SK-N-SH treated with all-trans-retinoic acid at 6 μM for 48 hours (cell line): ENCODE results near the gene RAB30.

Experiments used
- ARNTL ChIP-seq: fragments of 450-650 bp; formaldehyde crosslinking; IDR thresholded peaks from 2 replicates; pipeline ENCODE4 v1.5.0; 2020; ENCODE audit warnings: low read depth, mild to moderate bottlenecking, moderate library complexity, borderline replicate concordance
- CREB5 ChIP-seq: fragments of 250-450 bp; sonication (Bioruptor Pico); IDR thresholded peaks from 2 replicates; pipeline ENCODE4 v1.5.1; 2020; ENCODE audit warnings: low read depth, mild to moderate bottlenecking, moderate library complexity
- ESRRG ChIP-seq: fragments of 250-450 bp; sonication (Bioruptor Pico); IDR thresholded peaks from 2 replicates; pipeline ENCODE4 v1.6.1; 2021; ENCODE audit warnings: mild to moderate bottlenecking
- ISL1 ChIP-seq: fragments of 250-450 bp; sonication (Bioruptor Pico); IDR thresholded peaks from 2 replicates; pipeline ENCODE4 v2.1.2; 2022; ENCODE audit warnings: mild to moderate bottlenecking, moderate library complexity
- OSR1 ChIP-seq: fragments of 250-450 bp; sonication (Bioruptor Pico); IDR thresholded peaks from 2 replicates; pipeline ENCODE4 v1.8.0; 2022; ENCODE audit warnings: moderate library complexity, mild to moderate bottlenecking, inconsistent platforms
- PATZ1 ChIP-seq: fragments of 250-450 bp; sonication (Bioruptor Pico); IDR thresholded peaks from 2 replicates; pipeline ENCODE4 v1.8.0; 2020; ENCODE audit warnings: mild to moderate bottlenecking, moderate library complexity, borderline replicate concordance
- SNAI2 ChIP-seq: fragments of 250-450 bp; sonication (Bioruptor Pico); IDR thresholded peaks from 2 replicates; pipeline ENCODE4 v1.5.0; 2020; ENCODE audit warnings: mild to moderate bottlenecking, moderate library complexity
- TSHZ2 ChIP-seq: fragments of 250-450 bp; sonication (Bioruptor Pico); IDR thresholded peaks from 2 replicates; pipeline ENCODE4 v1.5.0; 2020; ENCODE audit warnings: mild to moderate bottlenecking, moderate library complexity
- ZFP3 ChIP-seq: fragments of 250-450 bp; sonication (Bioruptor Pico); IDR thresholded peaks from 2 replicates; pipeline ENCODE4 v1.5.0; 2020; ENCODE audit warnings: mild to moderate bottlenecking, moderate library complexity
- ZNF8 ChIP-seq: fragments of 450-650 bp; formaldehyde crosslinking; IDR thresholded peaks from 2 replicates; pipeline ENCODE4 v1.5.0; 2020; ENCODE audit warnings: mild to moderate bottlenecking, moderate library complexity

GRCh38 chr11:82960779-82961143, 110.9 kb downstream of the RAB30 start:
- TF ChIP-seq ESRRG (CRISPR knock-in tag), result no peak
- TF ChIP-seq ARNTL, result no peak
- no peak for TF ChIP-seq ZNF8 (CRISPR knock-in tag)
- no peak for TF ChIP-seq ZFP3 (CRISPR knock-in tag)
- TF ChIP-seq PATZ1 (CRISPR knock-in tag), result no peak
- TF ChIP-seq CREB5, result no peak
- TF ChIP-seq SNAI2 (CRISPR knock-in tag), result no peak
- TF ChIP-seq OSR1 (CRISPR knock-in tag), result no peak
- no peak for TF ChIP-seq TSHZ2 (CRISPR knock-in tag)
- TF ChIP-seq ISL1 (CRISPR knock-in tag), result no peak
